ENCODE data around the gene TCEAL1.
"Not testable (repeated sequence)": the region's sequence is repeated elsewhere in the genome, so short reads cannot be mapped to it uniquely, and the experiment has no call there.

TCEAL1 gene

DNA sequence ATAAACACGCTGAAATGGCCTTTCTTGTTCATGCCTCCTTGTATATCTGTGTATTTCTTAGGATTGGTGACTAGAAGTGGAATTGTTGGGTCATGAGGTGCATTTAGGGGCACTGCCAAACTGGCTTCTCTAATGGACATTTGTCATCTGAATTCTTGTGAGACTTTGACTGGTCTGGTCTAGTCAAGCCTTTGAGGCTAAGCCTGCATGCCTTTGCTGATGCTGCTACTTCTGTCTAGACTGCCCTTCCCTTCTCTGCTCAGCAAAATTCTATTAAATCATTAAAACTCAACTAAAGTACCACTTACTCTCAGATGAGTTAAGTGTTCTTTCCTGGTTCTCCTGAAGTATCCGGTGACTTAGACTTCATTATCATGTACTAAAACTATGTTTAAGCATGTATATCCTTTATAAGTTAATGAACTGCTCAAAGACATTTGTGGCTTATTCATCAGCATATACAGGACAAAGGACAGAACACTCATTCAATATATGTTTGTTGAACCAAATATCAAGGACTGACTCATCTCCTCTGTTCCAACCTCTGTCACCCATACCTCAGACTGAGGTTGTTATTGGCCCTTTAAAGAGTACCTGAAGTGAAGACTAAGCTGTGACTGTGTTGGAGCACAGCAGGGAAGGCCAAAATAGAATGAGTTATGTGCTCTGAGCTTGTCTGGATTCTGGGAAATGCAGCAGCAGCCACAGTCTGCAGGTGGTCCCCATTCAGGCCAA, 9.0 kb downstream of the TCEAL1 start:
- DNase-seq = no peak

DNA sequence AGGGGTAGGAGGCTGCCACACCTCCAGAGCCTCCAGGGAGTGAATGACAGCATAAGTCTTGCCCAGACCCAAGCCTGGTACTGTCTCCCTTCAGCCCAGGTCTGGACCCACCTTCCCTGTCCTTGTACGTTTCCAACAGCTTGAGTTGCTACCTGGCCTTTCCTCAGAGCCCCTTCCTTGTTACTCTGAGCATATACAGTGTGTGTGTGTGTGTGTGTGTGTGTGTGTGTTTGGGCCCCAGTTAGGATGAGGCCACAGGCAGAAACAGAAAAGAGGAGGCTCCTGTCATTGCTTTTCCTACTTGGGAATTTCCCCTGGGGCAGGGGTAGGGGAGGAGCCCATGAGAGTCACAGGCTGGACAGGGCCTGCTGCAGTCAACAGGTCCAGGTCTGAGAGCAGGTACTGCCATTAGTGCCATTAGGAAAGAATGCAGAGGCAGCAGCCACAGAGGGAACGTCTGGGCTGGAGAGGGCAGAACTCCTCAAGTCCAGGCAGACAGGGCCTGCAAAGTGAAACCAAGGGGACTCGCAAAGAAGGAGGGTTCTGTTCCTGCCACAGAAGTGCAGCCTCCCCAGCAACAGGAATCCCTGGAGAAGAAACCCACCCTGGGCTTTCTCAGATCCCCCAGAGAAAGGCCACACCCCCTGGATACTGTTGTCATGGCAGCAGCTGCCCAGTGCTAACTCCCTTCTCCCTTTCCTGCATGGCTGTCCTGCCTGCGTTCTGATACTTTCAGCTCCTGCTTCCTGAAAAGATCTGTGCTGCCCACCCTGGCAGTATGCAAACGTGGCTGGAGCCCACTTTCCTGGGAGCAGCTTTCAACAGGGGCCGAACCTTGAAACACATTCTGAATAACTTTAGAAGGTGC, 9.9 kb downstream of the TCEAL1 start:
- DNase-seq = peak; percentile 22

DNA sequence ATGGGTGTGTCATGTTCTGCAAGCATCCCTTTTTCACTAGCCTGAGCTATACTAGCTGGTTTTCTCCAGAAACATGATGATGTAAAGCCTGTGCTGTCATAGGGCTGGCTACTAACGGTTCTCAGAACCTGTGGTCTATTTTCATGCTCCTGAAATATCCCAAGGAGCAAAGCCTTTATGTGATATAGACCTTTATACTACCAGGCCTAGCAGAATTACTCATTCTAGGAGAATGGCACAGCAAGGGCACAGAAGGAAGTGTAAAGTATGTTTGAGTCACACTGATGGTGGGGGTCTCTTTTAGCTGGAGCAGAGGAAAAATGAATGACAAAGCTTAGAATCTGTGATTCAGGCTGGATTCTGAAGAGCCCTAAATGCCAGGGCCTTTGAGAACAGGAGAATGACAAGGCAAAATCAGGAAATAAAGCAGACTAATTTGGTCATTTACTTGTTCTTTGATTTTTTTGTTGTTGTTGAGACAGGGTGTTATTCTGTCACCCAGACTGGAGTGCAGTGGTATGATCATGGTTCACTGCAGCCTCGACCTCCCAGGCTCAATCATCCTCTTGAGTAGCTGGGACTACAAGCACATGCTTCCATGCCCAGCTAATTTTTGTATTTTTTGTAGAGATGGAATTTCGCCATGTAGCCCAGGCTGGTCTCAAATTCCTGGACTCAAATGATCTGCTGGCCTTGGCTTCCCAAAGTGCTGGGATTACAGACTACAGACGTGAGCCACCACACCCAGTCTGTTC, 11.8 kb downstream of the TCEAL1 start:
- DNase-seq = no peak

DNA sequence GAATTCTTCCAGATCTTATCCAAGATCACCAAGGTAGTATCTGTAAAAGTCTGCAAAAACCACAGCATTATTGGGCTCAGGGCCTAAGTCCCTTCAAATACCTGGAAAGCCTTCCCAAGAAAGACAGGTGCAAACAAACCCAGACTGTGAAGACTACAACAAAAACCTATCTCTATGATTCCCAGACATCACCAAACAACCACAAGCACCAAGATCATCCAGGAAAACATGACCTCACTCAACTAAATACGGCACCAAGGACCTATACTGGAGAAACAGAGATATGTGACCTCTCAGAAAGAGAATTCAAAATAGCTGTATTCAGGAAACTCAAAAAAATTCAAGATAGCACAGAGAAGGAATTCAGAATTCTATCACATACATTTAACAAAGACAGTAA, 15.3 kb downstream of the TCEAL1 start:
- DNase-seq = no peak

DNA sequence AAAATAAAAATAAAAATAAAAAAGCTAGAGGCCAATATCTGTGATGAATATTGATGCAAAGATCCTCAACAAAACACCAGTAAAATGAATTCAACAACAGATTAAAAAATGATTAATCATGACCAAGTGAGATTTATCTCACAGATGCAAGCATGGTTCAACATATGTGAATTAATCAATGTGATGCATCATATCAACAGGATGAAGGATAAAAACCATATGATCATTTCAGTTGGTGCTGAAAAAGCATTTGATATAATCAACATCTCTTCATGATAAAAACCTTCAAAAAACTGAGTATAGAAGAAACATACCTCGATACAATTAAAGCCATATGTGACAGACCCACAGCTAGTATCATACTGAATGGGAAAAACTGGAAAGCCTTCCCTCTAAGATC, 18.9 kb downstream of the TCEAL1 start:
- no peak for DNase-seq

DNA sequence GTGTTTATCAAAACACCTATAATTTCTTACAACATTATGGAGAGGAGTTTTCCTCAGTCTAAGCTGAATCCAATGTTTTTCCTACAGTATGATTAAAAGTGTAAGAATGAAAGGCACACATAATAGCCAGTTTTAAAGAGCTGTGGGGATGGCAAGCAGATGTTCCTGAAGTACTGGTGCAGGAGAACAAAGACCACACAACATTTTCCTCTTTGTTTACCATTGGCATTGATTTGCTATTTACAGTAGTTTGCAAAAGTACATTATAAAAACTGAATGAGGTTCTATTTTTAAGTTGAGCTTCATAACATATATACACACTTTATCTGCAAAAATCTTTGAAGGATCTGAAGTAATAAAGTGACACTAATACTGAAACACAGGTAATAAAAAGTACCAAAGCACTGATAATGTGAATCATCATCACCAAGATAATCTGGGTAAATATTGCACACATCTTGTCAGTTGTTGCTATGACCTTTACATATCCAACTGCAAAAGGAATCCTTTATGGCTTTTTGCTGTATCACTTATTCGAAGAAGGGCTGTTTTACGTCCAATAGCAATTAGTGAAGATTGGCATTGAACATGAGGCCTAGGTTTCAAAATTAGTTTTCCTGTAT, 22.5 kb downstream of the TCEAL1 start:
- no peak for DNase-seq

DNA sequence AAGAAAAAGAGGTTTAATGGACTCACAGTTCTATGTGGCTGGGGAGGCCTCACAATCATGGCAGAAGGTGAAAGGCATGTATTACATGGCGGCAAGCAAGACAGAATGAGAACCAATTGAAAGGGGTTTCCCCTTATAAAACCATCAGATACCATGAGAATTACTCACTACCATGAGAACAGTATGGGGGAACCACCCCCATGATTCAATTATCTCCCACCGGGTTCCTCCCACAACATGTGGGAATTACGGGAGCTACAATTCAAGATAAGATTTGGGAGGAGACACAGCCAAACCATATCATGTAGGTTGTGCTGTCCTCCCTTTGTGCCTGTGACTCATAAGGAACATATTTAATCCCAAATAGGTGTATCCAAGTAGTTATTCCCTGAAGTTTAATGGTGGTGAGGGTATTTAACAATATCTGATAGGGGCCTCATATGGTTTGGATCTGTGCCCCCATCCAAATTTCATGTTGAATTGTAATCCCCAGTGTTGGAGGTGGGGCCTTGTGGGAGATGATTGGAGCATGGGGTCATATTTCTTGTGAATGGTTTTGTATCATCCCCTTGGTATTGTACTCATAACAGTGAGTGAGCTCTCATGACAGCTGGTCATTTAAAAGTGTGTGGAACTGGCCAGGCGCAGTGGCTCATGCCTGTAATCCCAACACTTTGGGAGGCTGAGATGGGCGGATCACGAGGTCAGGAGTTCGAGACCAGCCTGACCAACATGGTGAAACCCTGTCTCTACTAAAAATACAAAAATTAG, 26.6 kb downstream of the TCEAL1 start:
- DNase-seq = not testable (repeated sequence)

DNA sequence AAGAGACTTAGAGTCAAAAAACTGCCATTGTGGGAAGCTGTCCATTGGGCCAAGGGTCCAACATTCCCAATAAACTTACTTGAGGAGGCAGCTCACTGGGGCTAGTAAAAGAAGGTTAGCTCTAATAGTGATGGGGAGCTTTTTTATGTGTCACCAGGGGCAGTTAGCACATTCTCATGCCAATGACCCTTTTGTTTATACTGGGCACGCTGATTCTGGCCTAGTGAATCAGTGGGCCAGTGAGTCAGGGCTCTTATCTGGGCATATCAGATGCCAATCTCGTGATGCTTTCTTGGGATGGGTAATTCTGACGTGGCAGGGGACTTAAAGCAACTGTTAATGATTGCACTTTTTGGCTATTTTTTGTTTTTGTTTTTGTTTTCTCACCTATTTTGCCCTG, 27.8 kb downstream of the TCEAL1 start:
- DNase-seq = no peak

DNA sequence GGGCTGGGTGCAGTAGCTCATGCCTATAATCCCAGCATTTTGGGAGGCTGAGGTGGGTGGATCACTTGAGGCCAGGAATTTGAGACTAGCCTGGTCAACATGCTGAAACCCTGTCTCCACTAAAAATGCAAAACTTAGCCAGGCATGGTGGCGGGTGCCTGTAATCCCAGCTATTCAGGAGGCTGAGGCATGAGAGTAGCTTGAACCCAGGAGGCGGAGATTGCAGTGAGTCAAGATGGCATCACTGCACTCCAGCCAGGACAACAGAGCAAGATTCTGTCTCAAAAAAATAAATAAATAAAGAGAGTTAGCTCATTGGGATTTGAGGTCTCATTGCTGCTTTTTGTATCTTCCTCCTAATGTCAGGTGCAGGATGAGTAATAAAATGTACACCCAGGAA, 28.3 kb downstream of the TCEAL1 start:
- DNase-seq = not testable (repeated sequence)

DNA sequence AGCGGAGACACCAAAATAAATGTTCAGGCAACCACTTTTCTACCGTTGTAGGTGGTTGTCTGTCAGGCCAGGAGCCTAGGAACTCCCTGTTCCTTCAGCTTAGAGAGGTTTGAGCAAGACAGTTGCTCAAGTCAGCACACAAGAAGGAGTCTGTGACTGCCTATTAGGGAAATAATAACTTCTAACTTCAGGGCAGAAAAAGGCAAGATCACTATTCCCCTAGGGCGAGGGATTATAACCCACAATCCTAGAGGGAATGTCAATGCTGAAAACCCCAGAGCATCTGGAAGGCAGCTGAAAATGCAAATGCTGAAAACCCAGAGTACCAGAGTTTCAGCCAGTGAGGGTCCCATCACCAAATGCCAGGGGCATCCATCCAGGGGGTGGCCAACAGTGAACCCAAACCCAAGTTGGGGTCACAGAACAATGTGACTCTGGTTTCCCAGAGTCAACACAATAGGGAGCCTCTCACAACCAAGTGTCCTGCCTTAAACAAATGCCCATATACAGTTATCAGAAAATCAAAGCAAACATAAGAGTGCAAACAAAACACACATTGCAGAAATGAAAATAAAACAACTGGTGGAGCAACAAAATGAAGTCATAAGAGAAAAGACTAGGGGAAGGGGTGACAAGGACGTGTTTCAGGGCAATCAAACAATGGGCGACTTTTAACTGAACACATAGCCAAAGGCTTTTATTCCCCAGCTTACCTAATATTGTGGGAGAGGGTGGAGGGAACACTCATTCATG, 30.1 kb downstream of the TCEAL1 start:
- no peak for DNase-seq

DNA sequence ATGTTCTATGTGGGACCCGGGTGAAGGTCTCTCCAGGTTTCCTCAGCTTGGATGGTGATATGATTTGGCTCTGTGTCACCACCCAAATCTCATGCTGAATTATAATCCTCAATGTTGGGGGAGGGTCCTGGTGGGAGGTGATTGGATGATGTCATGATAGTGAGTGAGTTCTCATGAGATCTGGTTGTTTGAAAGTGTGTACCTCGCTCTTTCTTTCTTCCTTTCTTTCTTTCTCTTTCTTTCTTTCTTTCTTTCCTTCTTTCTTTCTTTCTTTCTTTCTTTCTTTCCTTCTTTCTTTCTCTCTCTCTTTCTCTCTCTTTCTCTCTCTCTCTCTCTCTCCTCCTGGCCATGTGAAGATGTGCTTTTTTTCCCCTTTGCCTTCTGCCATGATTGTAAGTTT, 30.7 kb downstream of the TCEAL1 start:
- not testable (repeated sequence) for DNase-seq

DNA sequence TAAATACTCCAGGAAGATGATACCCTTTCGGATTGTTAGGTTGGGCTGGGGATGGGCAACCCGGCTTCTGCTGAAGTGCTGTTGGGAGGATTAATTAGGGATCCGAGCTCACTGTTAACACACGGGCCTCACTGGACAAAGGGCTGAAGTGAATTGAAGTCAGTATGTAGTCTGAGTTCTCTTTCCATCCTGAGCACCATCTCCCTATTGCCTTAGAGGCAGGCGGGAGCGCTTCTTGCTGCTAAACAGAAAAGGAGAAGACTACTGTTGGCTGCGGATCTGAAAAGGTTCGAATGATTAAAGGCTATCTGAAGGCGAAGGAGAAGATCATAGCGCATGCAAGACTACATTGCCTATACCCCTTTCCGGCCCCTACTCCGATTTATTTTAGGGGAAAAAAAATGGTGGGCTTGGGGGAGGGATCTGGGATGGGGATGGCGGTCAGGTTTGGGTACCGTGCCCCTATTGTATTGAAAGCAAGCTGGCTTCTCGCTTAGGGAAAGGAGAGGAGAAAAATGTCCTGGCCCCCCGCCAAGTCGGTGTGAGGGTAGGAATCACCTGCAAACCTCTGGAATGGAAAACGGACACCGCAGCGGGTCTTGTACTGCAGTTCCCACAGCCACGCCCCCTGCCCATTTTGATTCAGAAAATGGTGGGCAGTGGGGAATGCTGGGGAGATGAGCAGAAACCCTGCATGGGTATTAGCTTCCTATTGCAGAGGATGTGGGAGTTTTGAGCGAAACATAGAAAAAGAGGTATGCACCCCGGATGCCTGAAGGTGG, 35.4 kb downstream of the TCEAL1 start:
- no peak for DNase-seq

DNA sequence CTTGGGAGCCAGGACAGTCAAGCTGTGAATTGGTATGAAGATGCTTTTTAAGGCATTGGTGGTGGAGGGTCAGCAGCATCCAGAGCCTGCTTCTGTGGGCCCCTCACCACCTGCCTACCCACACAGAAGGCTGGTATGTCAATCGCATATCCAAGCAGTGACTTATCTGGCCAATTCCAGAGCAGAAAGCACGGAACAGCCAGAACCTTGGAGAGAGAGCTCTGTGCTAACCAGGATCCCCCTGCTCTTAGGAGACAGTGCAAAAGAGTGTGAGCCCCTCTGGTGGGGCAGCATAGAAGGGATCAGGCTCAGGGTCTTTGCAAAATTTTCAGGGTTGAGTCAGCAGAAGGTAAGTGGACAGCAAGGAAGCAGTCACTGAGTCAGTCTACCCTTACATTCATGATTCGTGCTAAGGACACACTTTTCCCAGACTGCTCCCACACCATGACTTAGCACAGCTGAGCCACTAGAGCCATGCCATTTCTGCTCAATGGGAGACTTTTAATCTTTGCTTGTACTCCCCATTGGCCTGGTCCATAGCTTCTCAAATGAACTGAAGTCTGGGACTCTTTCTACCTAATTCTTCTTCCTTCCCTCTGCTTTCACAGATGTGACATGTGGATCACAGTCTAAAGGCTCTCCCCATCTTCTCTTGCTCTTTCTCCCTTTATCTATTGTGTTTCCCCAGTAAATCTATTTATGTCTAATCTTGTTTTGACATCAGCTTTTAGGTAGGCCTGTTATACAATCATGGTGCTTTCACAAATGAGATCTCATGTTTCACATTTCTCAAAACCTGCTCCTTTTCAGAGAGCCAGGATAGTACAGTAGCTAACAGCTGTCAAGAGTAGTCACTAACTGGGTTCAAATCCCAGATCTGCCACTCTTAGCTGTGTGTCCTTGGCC, 37.7 kb downstream of the TCEAL1 start:
- DNase-seq = no peak

DNA sequence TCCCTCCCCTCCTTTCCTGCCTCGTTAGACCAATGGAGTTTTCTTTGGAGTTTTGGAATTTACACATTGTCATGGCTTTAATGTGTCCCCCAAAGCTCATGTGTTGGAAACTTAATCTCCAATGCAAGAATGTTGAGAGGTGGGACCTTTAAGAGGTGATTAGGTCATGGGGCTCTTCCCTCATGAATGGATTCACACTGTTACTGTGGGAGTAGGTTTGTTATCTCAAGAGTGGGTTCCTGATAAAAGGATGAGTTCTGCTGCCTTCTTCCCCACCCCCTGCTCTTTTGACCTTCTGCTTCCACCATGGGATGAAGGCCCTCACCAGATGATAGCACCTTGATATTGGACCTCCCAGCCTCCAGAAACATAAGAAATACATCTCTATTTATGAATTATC, 41.0 kb downstream of the TCEAL1 start:
- no peak for DNase-seq

DNA sequence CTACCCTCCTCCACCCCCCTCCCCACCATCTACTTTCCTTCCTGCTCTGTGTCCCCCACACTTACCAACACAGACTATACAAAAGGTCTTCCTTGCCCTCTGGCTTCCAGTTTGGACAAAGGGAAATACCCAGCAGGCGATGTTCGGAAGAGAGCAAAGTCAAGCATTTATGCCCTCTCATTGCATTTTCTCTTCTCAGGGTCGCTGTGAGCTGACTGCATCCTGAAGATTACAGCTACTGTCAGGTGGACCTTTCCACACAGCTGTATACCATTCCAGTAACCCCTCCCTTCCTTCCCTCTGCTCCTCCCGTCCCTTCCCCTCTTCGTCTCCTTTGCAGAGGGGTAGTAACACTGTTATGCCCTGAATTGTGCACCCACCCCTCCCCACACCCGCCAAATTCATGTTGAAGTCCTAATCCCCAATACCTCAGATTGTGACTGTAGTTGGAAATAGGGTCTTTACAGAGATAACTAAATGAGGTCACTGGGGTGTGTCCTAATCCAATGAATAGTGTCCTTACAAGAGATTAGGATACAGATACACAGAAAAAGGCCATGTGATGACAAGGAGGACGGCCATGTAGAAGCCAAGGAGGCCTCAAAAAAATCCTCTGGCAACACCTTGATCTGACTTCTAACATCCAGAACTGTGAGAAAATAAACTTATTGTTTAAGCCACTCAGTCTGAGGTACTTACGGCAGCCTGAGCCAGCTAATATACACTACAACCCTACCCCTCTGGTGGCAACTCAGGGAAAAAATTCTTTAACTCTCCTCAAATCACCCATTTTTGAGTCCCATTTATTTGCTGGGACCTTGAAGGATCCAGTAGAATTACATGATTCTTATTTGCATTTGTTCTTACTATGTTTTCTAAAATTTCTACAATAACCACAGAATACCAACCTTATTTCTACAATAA, 46.0 kb downstream of the TCEAL1 start:
- no peak for DNase-seq

DNA sequence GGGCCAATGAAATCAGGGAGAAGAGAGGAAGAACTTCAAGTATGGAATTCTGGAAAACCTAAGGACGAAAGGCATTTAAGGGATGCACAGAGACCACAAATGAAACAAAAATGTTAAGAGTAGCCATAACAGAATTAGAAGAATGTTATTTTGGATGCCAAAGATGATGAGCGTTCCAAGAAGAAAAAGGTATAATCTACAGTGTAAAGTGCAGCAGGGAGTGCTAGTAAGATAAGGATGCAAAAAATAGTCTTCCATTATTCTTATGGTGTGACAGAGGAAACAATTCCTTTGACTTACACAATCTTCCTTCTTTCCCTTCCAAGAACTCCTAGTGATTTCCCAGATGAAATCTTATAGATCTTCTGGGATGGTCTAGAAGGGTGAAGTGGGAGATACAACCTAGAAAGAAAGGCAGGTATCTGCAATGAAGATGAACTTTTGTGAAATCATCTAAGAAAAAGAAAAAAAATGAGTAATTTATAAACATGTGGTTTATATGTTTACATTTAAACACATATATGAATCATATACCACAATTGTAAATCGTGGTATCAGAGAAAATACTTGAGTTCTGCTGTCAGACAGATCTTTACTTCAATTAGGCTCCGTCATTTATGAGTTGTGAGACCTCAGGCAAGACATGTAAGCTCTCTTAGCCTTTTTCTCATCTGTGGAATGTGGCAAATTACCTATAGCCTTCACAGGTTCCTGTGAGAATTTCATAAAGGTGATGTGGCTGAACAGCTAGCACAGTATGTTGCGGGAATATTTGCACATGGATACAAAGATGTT, 49.6 kb downstream of the TCEAL1 start:
- DNase-seq = no peak
